HG03460 (cell line): Measurements from ENCODE around the gene KLF11.
A peak's percentile ranks its signal among the peaks of the same experiment; 100 is the strongest.

Experiments used
- ATAC-seq: cut with Tn5 transposase; IDR thresholded peaks from one replicate; pipeline ENCODE4 v1.9.1; 2021; ENCODE audit not compliant: unreplicated experiment

Gene KLF11

DNA sequence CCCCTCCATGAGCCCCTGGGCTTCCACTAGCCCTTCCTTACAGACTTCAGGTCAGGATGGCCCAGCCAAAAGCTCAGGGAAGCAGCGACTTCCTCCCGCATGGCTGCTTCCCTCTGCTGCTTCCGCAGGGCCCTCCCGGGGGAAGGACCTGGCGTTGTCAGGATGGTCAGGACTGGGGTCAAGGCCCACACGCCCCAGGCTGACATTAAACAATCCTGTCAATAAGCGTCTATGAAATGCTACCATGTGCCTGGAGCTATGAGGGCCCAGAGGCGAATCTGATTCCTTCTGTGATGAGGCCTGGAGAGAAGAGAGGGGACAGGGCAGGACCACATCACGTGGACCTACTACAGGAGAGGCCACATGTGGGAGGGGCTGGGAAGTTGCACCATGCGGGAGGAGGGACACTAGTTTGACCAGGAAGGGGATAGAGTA is 19.6 kb downstream of the KLF11 start:
- ATAC-seq = no peak

DNA sequence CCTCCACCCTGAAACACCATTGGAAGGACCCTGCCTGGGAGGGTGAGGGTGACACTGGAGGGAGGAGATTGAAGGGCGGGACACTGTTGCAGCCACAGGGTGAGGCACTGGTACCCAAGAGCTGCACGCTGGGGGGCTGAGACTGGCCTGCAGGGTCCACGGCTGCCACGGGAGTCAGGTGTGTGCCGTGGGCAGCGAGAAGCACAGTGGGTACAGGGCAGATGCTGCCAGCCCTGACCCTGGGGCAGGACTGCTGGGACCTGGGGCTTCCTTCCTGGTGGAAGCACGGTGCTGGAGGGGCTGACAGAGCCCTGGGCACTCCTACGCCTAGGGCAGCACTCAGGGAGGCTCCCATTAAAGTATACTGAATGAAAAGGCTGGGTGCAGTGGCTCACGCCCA is 20.2 kb downstream of the KLF11 start:
- no peak for ATAC-seq

DNA sequence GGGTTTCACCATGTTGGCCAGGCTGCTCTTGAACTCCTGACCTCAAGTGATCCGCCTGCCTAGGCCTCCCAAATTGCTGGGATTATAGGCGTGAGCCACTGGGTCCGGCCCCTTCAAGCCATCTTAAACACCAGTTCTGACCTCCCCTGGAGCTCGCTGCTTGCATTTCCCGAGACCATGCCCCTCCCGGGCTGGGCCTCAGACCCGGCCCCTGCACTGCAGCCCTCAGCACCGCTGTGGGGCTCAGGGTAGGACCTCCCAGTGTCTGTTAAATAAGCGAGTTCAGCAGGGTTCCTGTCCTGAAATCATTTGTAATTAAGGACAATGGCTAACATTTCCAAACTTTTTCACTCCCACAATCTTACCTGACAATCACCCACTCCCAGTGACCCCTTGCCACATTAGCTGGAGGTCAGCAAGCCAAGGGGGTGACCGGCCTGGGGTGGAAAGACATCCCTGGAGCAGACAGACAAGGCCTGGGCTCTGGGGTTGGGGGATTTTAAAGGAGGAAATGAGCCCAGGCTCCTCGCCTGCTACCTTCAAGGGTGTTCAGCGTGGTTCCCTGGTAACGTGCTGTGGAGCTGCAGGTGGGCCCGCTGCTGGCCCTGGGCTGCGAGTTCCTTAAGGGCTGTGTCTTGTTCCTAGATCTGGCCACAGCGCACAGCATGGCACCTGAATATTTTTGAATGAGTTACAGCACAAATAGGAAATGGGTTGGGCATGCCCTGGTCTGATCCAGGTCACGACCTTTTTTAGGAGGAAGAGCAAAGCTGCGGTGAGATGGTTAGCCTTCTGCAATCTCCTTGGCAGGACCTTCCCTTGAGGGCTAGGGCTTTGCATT is 21.8 kb downstream of the KLF11 start:
- ATAC-seq = no peak

DNA sequence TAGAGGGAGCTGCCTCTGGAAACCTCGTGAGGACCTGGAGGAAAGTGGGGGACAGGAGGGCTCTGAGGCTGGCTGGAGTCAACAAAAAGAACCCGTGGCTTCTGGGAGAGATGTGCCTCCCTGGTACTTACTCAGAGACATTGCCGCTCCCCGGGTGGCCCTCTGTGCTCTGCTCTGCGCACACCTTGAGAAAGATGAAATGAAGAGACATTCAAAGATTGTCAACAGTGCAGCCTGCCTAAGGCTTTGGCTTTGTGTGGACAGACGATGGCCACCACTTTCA is 22.4 kb downstream of the KLF11 start:
- ATAC-seq = no peak

DNA sequence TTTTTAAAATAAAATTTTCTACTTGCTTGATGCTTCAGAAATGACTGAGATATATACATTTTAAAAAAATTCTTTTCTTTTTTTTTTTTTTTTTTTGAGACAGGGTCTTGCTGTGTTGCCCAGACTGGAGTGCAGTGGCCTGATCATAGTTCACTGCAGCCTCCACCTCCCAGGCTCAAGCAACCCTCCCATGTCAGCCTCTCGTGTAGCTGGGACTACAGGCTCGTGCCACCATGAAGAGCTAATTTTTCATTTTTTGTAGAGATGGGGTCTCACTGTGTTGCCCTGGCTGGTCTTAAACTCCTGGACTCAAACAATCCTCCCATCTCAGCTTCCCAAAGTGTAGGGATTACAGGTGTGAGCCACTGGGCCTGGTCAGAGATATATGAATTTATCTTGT is 24.0 kb downstream of the KLF11 start:
- ATAC-seq = no peak

DNA sequence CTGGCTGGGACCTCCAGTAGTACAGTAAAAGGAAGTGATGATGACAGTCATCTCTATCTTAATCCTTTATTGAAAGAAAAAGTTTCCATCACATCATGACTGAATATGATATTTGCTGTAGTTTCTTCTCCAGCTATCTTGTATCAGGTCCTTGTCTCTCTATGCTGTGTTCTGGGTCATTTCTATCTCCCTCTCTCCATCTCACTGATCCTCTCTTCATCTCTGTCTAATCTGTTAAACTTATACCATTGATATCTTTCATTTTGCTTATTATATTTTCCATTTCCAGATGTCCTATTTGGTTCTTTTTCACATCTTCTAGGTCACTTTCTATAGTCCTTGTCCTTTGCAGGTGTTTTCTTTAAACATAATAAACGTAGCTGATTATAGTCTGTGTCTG is 24.5 kb downstream of the KLF11 start:
- ATAC-seq = no peak

DNA sequence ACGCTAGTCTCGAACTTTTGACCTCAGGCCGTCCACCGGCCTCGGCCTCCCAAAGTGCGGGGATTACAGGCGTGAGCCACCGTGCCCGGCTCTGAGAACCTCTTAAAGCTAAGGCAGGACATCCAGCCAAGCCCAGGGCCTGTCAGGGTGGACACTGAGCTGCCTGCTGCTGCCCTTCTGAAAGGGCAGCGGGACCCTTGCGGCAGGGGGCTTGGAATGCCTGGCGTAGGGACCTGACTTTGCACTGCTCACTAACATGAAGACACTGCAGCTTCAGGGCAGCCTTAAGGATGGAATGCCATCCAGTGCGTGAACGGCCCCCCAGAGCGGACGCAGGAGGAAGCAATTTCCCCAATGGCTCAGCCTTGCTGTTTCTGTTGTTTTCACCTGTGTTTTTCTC is 27.8 kb downstream of the KLF11 start:
- ATAC-seq = no peak

DNA sequence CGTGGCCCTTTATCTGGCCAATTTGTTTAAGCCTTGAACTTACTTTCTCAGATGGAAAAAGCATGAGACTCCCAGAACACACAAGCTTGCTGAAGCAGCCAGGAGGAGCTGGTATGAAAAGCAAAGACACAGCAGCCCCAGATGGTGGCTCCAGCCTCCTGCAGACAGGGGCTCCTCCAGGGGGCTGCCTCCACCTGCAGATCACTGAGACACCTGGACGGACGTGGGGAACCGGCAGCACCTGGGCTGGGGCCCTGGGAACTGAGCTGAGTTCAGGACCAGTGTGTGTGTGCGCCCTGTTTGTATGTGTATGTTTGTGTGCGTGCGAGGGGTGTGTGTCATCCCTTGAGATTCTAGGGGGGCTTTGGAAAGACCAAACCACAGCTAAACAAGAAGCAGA is 28.2 kb downstream of the KLF11 start:
- no peak for ATAC-seq

DNA sequence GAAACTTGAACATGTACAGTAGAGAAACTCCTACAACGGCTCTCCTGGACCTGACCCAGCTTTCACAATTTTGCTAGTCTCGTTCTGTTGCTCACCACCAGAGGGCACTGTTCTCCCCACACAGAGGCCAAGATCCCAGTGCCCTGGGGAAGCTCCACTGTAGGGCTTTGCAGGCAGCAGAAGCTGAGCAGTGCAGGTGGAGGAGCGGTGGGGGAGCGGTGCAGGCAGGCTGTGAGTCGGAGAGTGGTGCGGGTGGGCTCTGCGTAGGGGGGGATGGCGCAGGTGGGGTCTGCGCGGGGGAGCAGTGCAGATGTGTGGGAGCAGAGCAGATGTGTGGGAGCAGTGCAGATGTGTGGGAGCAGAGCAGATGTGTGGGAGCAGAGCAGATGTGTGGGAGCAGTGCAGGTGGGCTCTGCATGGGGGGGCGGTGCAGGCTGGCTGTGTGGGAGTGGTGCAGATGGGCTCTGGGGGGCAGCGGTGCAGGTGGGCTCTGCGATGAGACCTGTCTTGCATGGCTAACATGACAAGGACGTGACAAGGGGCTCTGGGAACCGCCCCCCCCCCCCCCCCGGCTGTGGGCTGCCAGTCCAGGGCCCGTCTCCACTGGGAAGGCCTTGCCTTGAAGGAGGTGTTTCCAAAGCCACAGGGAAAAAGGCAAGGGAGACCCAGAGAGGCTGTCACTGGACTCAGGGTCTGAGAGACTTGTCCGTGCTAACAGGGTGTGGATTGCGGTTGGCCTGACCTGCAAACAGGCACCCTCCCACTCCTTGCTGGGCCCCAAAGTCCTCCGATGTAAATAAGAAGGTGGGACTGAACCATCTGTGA is 29.5 kb downstream of the KLF11 start:
- ATAC-seq = peak; percentile 84

DNA sequence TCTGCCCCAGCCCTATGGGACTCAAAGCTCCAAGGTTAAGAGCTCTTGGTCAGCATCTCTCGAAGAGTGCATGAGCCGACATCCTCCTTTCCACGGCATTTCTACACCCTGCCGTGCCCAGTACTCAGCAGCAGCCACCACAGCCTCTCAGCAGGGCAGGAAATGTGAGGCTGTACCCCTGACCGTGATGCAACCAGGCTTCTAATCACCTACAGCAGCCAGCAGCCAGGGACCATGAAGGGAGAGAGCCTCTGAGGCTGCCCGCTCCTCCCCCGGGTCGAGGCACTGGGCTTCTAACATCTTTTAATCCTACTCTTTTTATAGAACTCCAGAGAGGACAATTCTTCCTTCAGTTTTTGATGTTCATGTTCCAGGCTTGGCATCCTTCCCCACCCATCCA is 30.4 kb downstream of the KLF11 start:
- no peak for ATAC-seq

DNA sequence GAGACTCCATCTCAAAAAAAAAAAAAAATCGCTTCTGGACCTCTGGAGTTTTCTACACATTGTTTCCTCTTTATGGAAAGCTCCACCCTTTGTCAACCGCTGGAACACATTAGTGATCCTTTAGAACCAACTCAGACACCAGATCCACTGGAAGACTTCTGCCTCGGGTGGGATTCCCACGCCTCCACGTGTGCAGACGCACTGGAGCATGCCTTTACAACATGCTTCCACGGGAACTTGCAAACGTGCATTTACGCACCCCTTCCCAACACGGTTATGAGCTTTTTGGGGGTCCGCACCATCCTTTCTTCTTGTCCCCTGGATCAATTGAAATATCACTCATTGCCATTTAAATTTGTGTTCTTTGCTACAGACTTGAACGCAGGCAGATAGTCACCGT is 31.8 kb downstream of the KLF11 start:
- no peak for ATAC-seq

DNA sequence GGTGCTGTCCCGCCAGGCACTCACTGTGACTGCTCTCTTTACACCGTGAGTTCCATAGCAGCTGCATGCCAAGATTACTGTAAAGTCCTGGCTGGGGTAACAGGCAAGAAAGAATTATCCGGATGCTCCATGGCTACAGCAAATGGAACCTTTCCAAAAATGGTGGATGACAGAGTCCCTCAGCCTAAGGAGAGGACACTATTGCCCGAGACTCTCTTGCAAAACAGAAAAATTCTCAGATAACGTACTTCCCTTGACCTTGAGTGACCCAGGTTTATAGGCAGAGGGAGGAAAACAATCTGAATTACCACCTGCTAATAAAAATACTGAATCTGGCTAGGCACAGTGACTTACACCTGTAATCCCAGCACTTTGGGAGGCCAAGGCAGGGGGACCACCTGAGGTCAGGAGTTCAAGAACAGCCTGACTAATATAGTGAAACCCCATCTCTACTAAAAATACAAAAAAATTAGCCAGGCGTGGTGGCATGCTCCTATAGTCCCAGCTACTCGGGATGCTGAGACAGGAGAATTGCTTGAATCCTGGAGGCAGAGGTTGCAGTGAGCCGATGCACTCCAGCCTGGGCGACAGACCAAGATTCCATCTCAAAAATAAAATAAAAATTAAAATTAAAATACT is 32.3 kb downstream of the KLF11 start:
- no peak for ATAC-seq

DNA sequence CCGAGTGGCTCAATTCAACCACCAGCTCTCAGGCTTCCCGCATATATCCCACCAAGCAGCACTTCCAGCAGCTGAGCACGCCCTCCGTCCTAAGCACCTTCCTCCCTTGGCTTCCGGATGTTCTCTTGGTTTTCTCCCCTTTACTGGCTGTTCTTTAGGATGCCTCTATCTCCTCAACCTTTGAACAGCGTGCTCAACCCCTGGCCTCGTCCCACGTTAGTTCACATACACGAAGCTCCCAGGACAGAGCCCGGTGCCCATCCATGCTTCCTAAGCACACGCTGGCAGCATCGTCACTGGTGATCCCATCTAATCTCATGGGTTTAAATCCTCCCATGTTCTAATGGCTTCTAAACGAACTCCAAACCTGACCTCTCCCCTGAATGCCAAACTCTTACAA is 33.2 kb downstream of the KLF11 start:
- ATAC-seq = no peak

DNA sequence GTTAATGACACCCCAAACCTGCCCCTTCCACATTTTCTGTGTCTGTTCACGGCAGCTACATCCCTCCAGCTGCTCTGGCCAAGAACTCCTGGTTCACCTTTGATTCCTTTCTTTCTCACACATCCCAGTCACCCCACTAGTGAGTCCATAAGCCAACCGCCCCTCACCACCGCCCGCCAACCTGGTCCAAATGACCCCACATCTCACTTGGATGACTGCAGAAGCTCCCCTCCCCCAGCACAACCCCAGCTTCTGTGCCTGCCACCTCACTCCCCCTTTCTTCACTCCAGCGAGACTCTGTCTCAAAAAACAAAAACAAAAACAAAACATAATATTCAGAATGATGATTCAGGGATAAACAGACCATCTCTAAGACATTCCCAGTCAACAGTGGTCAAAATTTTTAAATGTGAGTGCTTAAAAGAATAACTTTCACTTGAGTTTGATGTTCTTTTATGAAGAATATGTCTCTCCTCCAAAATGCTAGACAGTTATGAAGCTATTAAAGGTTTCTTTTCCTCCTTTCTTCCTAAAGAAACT is 33.7 kb downstream of the KLF11 start:
- ATAC-seq = no peak

DNA sequence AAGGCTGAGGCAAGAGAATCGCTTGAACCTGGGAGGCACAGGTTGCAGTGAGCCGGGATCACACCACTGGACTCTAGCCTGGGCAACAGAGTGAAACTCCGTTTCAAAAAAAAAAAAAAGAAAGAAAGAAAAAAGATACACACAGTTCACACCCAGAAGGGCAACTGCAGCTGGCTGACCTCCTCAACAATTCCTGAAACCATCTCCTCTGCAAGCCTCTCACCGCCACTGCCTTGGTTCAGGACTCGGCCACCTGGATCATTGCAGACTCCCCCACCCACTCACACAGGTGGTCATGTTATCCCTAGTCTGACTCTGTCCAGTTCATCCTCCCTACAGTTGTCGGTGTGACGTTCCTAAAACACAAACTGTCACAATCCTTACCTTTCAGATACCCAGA is 34.7 kb downstream of the KLF11 start:
- no peak for ATAC-seq

DNA sequence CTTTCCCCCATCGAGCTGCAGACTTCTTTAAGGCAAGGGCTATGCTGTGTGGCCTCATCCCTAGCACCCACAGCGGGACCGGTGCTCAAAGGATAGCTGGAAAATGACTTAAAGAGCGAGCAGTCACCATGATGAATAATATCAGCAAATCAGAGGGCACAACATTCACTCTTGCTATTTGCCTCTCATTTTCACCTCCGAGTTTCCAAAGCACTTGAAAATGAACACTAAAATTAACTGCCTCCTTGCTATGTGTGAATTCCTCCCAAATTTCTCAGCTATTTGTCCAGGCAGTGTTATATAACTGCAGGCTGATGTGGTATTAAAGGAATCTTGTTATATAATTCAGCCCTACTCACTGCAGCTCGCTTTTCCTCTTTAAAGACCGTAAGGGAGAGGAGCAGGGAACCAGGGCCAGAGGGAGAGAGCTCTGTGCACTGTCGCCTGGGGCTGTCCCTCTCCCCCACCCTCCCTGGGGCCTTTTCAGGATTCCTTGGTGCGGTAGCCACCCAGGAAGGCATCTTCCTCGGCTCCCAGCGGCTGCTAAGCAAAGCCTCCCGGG is 35.4 kb downstream of the KLF11 start:
- ATAC-seq = no peak

DNA sequence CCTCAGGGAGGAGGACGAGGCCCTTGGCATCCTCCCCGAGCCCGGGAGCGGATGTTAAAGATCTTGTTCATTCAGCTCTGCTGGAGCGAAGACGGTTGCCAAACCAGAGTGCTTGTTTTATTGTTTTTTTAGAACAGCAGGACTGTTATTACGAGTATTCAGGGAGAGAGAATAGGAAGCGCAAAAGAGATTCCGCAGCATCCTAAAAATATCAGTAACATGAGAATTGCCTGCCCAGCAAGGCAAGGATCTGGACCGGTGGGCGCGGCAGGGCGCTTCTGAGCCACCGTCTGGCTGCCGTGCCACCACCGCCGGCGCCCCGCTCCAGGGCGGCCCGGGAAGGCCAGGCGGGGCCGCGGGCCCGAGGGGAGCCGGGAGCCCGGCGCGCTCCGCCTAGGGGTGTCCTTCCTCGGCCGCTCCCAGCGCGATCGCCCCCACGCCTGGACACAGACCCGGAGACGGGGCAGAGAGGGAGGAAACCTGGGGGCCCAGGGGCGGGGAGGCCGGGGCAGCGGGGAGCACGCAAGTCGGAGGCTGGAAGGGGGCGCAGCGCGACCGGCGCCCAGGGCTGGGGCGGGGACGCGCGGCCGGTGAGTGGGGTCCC is 36.0 kb downstream of the KLF11 start:
- ATAC-seq = peak; percentile 11

DNA sequence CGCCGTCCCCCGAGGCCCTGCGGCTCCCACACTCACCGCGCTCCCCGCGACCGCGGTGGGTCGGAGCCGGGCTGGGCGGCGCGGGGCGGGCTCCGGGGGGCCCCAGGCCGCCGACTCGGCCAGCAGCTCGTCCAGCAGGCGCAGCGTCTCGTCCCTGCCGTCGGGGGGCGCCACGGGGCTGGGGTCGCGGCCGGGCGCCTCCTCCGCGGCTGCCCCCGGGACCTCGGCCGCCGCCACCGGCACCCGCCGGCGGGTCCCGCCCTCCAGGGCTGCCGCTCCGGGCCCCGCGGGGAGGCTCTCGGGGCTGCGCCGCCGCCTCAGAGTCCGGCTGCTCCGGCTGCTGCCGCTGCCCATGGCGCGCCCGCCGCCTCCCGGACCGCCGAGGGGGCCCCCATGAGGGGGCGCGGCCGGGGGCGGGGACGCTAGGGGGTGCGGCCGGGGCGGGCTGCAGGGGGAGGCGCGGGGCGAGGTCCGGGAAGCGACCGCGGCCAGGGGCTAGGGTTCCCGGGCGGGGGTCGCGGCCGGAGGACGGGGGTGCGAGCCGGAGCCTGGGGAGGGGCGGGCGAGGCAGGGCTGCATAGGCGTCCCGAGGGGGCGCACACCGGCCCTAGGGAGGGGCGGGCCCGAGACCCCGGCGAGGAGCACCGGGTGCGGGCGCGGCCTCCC is 36.7 kb downstream of the KLF11 start, which contains the start of gene CYS1:
TSS of gene CYS1 (minus strand) at position 542 of the 666 bp plus-strand sequence. CDS start at position 354, 188 bp downstream.
- ATAC-seq = peak; percentile 30

DNA sequence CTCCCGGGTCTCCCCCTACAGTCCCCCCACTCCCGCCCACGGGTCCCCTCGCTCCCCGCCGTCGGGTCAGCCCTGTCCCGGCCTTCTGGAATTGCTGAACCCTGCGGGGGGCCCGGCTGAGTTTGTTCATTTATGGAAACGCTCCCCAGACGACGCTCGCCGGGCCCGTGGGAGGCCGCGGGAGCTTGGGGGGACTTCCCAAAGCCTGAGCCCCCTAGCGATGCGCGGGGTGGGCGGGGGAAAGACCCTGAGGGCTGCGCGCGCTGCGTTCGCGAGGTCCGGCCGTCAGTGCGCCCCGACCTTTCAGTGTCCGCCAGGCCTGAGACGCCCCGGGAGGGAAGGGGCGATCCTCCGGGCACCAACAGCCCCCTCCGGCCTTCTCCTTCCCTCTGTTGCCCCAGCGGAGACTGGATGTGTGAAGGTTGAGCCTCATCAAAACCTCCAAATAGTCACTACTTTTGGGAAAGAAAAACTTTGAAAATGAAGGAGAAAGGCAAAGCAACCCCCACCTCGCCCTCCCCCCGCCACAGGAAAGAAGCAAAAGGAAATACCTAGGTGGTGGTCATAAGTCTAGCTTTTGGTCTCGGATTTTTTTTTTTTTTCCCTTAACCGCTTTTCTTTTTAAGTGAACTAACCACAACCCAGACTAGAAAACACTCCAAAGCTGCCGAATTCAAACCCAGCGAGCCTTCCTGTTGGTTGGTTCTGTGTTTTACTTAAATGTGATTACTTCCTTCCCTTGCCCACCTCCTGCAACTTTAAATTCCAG is 37.4 kb downstream of the KLF11 start:
- peak; percentile 17 for ATAC-seq

DNA sequence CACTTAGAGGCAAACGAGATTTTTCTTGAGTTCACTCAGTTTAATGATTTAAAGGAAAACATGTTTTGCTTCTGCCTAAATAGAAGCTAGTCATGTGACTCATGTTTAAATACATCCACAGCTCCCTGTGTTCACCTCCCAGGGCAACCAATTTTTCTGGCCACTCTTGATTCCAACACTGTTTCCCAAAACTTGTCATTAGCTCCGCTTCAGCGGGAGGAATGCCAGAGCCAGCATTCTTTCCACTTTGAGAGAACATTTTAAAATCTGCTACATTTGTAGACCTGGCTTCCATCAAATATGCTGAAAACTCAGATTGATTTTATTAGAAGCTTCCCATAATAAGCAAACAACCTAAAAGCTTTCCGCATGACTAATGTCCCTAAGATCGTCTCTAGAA is 39.7 kb downstream of the KLF11 start:
- ATAC-seq = no peak
